Suprapubic skin (tissue), 4 donors: ENCODE data around the gene SPRING1. TPM values are rescaled to one million over a fixed set of nuclear protein-coding genes. Genes with fewer than 3 reads are reported as not detected.
A peak's percentile ranks its signal among the peaks of the same experiment; 100 is the strongest.

Experiments used
- DNase-seq, 2 donors: peaks; one replicate each; pipeline ENCODE4 v3.0.0-alpha.2; 2019; ENCODE audit warnings: low spot score in 2 of 2
- H3K27ac ChIP-seq: fragments of 200-600 bp; sonication (generic); one replicate; pipeline ENCODE4 v1.5.1; 2019
- H3K27me3 ChIP-seq: fragments of 200-600 bp; sonication (generic); one replicate; pipeline ENCODE4 v1.5.1; 2019
- H3K36me3 ChIP-seq: fragments of 200-600 bp; sonication (generic); one replicate; pipeline ENCODE4 v1.5.1; 2019
- H3K4me1 ChIP-seq: fragments of 200-600 bp; sonication (generic); one replicate; pipeline ENCODE4 v1.5.1; 2019
- H3K4me3 ChIP-seq: fragments of 200-600 bp; sonication (generic); one replicate; pipeline ENCODE4 v1.5.1; 2019; ENCODE audit warnings: mild to moderate bottlenecking
- H3K9me3 ChIP-seq: fragments of 200-600 bp; sonication (generic); one replicate; pipeline ENCODE4 v1.5.1; 2019
- CTCF ChIP-seq, 2 donors: fragments of 200-600 bp in 1 of 2; fragments of 450-650 bp in 1 of 2; sonication (generic) in 1 of 2; IDR thresholded peaks; one replicate each; pipeline ENCODE4 v1.5.1; 2016 to 2019; ENCODE audit warnings: antibody characterized with exemption in 2 of 2, mild to moderate bottlenecking in 1 of 2, moderate library complexity in 1 of 2
- EP300 ChIP-seq: sonication (generic); formaldehyde crosslinking; IDR thresholded peaks from one replicate; pipeline ENCODE4 v1.6.1; 2017; ENCODE audit warnings: antibody characterized with exemption
- POLR2A ChIP-seq, 2 donors: fragments of 450-650 bp; IDR thresholded peaks; one replicate each; pipeline ENCODE4 v1.6.1; 2017; ENCODE audit warnings: antibody characterized with exemption in 2 of 2, mild to moderate bottlenecking in 2 of 2, moderate library complexity in 2 of 2
- POLR2AphosphoS5 ChIP-seq, 3 donors: sonication (generic); formaldehyde crosslinking; IDR thresholded peaks; one replicate each; pipeline ENCODE4 v1.6.1; 2017; ENCODE audit warnings: antibody characterized with exemption in 3 of 3
- WGBS: methylation state at CpG from one replicate; pipeline ENCODE4 v1.1.5; 2018; 5-methylcytosine and 5-hydroxymethylcytosine counted together
- total RNA-seq, 4 donors: library from RNA; depleted of rRNA; stranded (reverse); fragments of >200 nt; gene quantifications; one replicate each; pipeline ENCODE4 v1.1.0, GENCODE V29; 2016

Gene SPRING1
- total RNA-seq, 4 donors from 2014 or later, result 19.9 to 31.4 (median 27.5) TPM

- Histone ChIP-seq H3K36me3 (peaks cover 18% of the 10 kb centered on the region), H3K27me3 (peaks cover 6% of the 10 kb centered on the region), H3K9me3 (no peaks in the 10 kb centered on the region), H3K27ac (no peak overlapping the region), H3K4me3 (no peak overlapping the region), H3K4me1 (peaks cover 32% of the 10 kb centered on the region)
- 99% methylated on average over 2 of the region's 2 CpGs for WGBS
- TF ChIP-seq CTCF (IDR thresholded peaks at IDR 0.05) (no peak), POLR2AphosphoS5 (IDR thresholded peaks at IDR 0.05) (no peak), EP300 (no peak), POLR2A (IDR thresholded peaks at IDR 0.05) (no peak)
- no peak for DNase-seq
Measured at GRCh38 chr12:116713527-116713926, 24.3 kb downstream of the SPRING1 start.

GRCh38 chr12:116712458-116713303 lies 25.2 kb downstream of the SPRING1 start:
- peak in 1 of 2 donors; percentile 71 for DNase-seq
- Histone ChIP-seq H3K36me3 (peaks cover 18% of the 10 kb centered on the region), H3K27me3 (peaks cover 6% of the 10 kb centered on the region), H3K4me1 (peaks cover 31% of the 10 kb centered on the region), H3K27ac (no peak overlapping the region), H3K4me3 (no peak overlapping the region), H3K9me3 (no peaks in the 10 kb centered on the region)
- 54% methylated on average over 17 of the region's 17 CpGs for whole genome bisulfite sequencing
- TF ChIP-seq EP300 (no peak), POLR2A (IDR thresholded peaks at IDR 0.05) (no peak), POLR2AphosphoS5 (IDR thresholded peaks at IDR 0.05) (no peak), CTCF (IDR thresholded peaks at IDR 0.05) (no peak)

- TF ChIP-seq CTCF (IDR thresholded peaks at IDR 0.05) (no peak), POLR2AphosphoS5 (IDR thresholded peaks at IDR 0.05) (no peak), EP300 (no peak), POLR2A (IDR thresholded peaks at IDR 0.05) (no peak)
- peaks cover 6% of the 10 kb centered on the region for H3K27me3 ChIP-seq
- peaks cover 31% of the 10 kb centered on the region for H3K4me1 ChIP-seq
- H3K9me3 ChIP-seq, result no peaks in the 10 kb centered on the region
- DNase-seq, result peak in 1 of 2 donors; percentile 59
- peaks cover 3% of the 10 kb centered on the region for H3K36me3 ChIP-seq
- WGBS, result 54% methylated on average over 8 of the region's 8 CpGs
- no peak overlapping the region for H3K27ac ChIP-seq
- H3K4me3 ChIP-seq, result no peak overlapping the region
Measured at GRCh38 chr12:116710370-116711150, 27.3 kb downstream of the SPRING1 start.

GRCh38 chr12:116709768-116710167 lies 28.1 kb downstream of the SPRING1 start:
- Histone ChIP-seq H3K9me3 (no peaks in the 10 kb centered on the region), H3K36me3 (no peaks in the 10 kb centered on the region), H3K27me3 (peaks cover 6% of the 10 kb centered on the region), H3K4me3 (no peak overlapping the region), H3K4me1 (peaks cover 31% of the 10 kb centered on the region), H3K27ac (no peak overlapping the region)
- TF ChIP-seq EP300 (no peak), POLR2AphosphoS5 (IDR thresholded peaks at IDR 0.05) (no peak), CTCF (IDR thresholded peaks at IDR 0.05) (no peak), POLR2A (IDR thresholded peaks at IDR 0.05) (no peak)
- peak in 1 of 2 donors; percentile 44 for DNase-seq
- WGBS, result 61% methylated on average over 10 of the region's 10 CpGs
